ENCODE measurements around the gene CMTR1. TPM values are rescaled to one million over a fixed set of nuclear protein-coding genes. Genes with fewer than 3 reads are reported as not detected.
A peak's percentile ranks its signal among the peaks of the same experiment; 100 is the strongest.

The CMTR1 gene
- total RNA-seq, 2 experiments from 2014 or later: 49.9 to 50.6 TPM

GRCh38 chr6:37432590-37432915 lies 468 bp upstream of the CMTR1 start:
- ChIA-PET CTCF (interaction anchor here (1.0 to 2.1 kb wide), 2 partner anchors 50 to 107 kb away, joined by 3 to 8 read pairs; no protein-coding TSS in a partner anchor), POLR2A (interaction anchor here (0.6 to 3.3 kb wide), 14 partner anchors 11 to 382 kb away, joined by 3 to 32 read pairs (median 4); no protein-coding TSS in a partner anchor)
- Mint-ChIP-seq H3K27ac (peak overlapping the region; percentile 79), H3K9me3 (no peaks in the 10 kb centered on the region), H3K4me3 (peak overlapping the region; percentile 92), H3K36me3 (ENCODE audit: low read depth) (peaks cover 11% of the 10 kb centered on the region), H3K4me1 (ENCODE audit: low read depth) (peaks cover 34% of the 10 kb centered on the region), H3K27me3 (peaks cover 8% of the 10 kb centered on the region)
- TF ChIP-seq, protein P1, sequence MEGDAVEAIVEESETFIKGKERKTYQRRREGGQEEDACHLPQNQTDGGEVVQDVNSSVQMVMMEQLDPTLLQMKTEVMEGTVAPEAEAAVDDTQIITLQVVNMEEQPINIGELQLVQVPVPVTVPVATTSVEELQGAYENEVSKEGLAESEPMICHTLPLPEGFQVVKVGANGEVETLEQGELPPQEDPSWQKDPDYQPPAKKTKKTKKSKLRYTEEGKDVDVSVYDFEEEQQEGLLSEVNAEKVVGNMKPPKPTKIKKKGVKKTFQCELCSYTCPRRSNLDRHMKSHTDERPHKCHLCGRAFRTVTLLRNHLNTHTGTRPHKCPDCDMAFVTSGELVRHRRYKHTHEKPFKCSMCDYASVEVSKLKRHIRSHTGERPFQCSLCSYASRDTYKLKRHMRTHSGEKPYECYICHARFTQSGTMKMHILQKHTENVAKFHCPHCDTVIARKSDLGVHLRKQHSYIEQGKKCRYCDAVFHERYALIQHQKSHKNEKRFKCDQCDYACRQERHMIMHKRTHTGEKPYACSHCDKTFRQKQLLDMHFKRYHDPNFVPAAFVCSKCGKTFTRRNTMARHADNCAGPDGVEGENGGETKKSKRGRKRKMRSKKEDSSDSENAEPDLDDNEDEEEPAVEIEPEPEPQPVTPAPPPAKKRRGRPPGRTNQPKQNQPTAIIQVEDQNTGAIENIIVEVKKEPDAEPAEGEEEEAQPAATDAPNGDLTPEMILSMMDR (IDR thresholded peaks at IDR 0.05): no peak
- ATAC-seq (no peak), DNase-seq (no peak)
- intact Hi-C loops (cut with micrococcal nuclease): no loop called here

- peaks cover under 1% of the 10 kb centered on the region for H3K27me3 Mint-ChIP-seq
- H3K9me3 Mint-ChIP-seq: no peaks in the 10 kb centered on the region
- POLR2A ChIA-PET: interaction anchor here (0.6 to 3.3 kb wide), 16 partner anchors 9 to 385 kb away, joined by 3 to 32 read pairs (median 3); no protein-coding TSS in a partner anchor
- peak overlapping the region; percentile 96 for H3K27ac Mint-ChIP-seq
- H3K4me1 Mint-ChIP-seq (ENCODE audit: low read depth): peaks cover 38% of the 10 kb centered on the region
- TF ChIP-seq, protein P1 (IDR thresholded peaks at IDR 0.05): no peak
- H3K36me3 Mint-ChIP-seq (ENCODE audit: low read depth): peaks cover 17% of the 10 kb centered on the region
- DNase-seq (peak; percentile 72), ATAC-seq (peak; percentile 63)
- CTCF ChIA-PET: interaction anchor here (0.6 to 2.1 kb wide), 6 partner anchors 10 to 412 kb away, joined by 3 to 8 read pairs (median 4); no protein-coding TSS in a partner anchor
- intact Hi-C loops (cut with micrococcal nuclease): no loop called here
- peak overlapping the region; percentile 92 for H3K4me3 Mint-ChIP-seq
Measured at GRCh38 chr6:37433657-37434271, 743 bp downstream of the CMTR1 start.

DNA sequence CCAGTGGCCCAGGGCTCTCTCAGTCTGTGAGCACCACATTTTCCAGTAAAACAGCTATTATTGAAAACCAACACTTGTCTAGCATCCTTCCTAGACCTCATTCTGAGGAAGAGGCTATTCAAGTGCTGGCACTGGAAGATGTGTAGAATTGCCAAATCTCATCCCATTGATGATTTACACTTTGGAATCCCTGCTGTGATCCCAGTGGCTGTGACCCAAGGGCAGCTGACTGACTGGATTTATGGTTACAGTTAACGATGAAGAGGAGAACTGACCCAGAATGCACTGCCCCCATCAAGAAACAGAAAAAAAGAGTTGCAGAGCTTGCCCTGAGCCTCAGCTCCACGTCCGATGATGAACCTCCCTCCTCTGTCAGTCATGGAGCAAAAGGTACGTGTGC lies 2.4 kb downstream of the CMTR1 start:
- H3K27me3 Mint-ChIP-seq: no peaks in the 10 kb centered on the region
- TF ChIP-seq, protein P1 (IDR thresholded peaks at IDR 0.05): no peak
- H3K4me3 Mint-ChIP-seq: no peak overlapping the region
- ATAC-seq (no peak), DNase-seq (no peak)
- H3K36me3 Mint-ChIP-seq (ENCODE audit: low read depth): peaks cover 17% of the 10 kb centered on the region
- H3K9me3 Mint-ChIP-seq: no peaks in the 10 kb centered on the region
- ChIA-PET POLR2A (interaction anchor here (0.7 to 3.3 kb wide), 5 partner anchors 10 to 1865 kb away, joined by 3 to 10 read pairs (median 3); no protein-coding TSS in a partner anchor), CTCF (interaction anchor here (1.0 kb wide), 1 partner anchor 130 kb away, joined by 3 read pairs; no protein-coding TSS in a partner anchor)
- H3K27ac Mint-ChIP-seq: no peak overlapping the region
- H3K4me1 Mint-ChIP-seq (ENCODE audit: low read depth): peaks cover 38% of the 10 kb centered on the region
- intact Hi-C loops (cut with micrococcal nuclease): no loop called here

DNA sequence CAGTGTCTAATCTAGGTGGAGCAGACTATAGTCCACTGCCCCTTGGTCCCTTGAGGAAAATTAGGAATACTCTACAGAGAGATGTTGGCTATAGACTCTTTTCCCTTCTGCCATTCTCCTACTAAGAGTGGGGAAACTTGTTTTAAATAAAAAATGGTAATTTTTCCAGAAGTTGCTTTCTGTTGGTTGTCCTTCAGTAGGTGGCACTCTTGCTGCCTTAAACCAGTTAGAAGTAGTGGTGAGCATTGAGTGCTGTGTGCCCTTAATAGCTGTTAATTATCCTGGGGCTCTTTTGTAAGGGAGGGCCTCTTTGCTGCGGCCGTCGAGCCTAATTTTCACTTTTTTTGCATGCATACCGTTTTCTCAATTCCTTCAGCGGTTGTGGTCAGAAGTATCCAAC lies 2.8 kb downstream of the CMTR1 start:
- intact Hi-C loops (cut with micrococcal nuclease): no loop called here
- DNase-seq (no peak), ATAC-seq (no peak)
- Mint-ChIP-seq H3K27me3 (no peaks in the 10 kb centered on the region), H3K9me3 (no peaks in the 10 kb centered on the region), H3K27ac (no peak overlapping the region), H3K36me3 (ENCODE audit: low read depth) (peaks cover 17% of the 10 kb centered on the region), H3K4me3 (no peak overlapping the region), H3K4me1 (ENCODE audit: low read depth) (peaks cover 38% of the 10 kb centered on the region)
- TF ChIP-seq, protein P1 (IDR thresholded peaks at IDR 0.05): no peak
- ChIA-PET CTCF (interaction anchor here (1.0 kb wide), 1 partner anchor 130 kb away, joined by 3 read pairs; no protein-coding TSS in a partner anchor), POLR2A (interaction anchor here (0.7 to 1.4 kb wide), 4 partner anchors 10 to 1865 kb away, joined by 3 read pairs; no protein-coding TSS in a partner anchor)

GRCh38 chr6:37438930-37439329 lies 5.9 kb downstream of the CMTR1 start:
- DNase-seq: no peak
- no peak for ATAC-seq
- Mint-ChIP-seq H3K4me3 (no peak overlapping the region), H3K4me1 (ENCODE audit: low read depth) (peaks cover 55% of the 10 kb centered on the region), H3K27ac (no peak overlapping the region), H3K36me3 (ENCODE audit: low read depth) (peaks cover 26% of the 10 kb centered on the region), H3K27me3 (no peaks in the 10 kb centered on the region), H3K9me3 (no peaks in the 10 kb centered on the region)
- ChIA-PET POLR2A (interaction anchor here (0.5 to 1.8 kb wide), 2 partner anchors 13 to 16 kb away, joined by 3 to 6 read pairs; no protein-coding TSS in a partner anchor), CTCF (interaction anchor here (0.9 to 1.5 kb wide), 4 partner anchors 46 to 127 kb away, joined by 3 to 5 read pairs (median 4); no protein-coding TSS in a partner anchor)
- intact Hi-C loops (cut with micrococcal nuclease): no loop called here
- TF ChIP-seq, protein P1 (IDR thresholded peaks at IDR 0.05): no peak
